Amniotic epithelial cell (primary cell): ENCODE data around the gene RABEP1.
"Not testable (repeated sequence)": the region's sequence is repeated elsewhere in the genome, so short reads cannot be mapped to it uniquely, and the experiment has no call there.

Experiments
- DNase-seq: peaks from one replicate; pipeline ENCODE4 v3.0.0-alpha.2; 2010; ENCODE audit warnings: low read depth

RABEP1 gene

GRCh38 chr17:5424909-5425308, 142.8 kb downstream of the RABEP1 start:
- no peak for DNase-seq

GRCh38 chr17:5425826-5426225, 143.7 kb downstream of the RABEP1 start:
- DNase-seq, result no peak

- no peak for DNase-seq
These were observed 147.3 kb downstream of the RABEP1 start for GRCh38 chr17:5429191-5429887.

- no peak for DNase-seq
These were observed 148.4 kb downstream of the RABEP1 start for GRCh38 chr17:5430413-5430999.

- not testable (repeated sequence) for DNase-seq
These were observed 149.2 kb downstream of the RABEP1 start for GRCh38 chr17:5431234-5431633.

GRCh38 chr17:5431949-5432556, 150.0 kb downstream of the RABEP1 start:
- DNase-seq, result no peak

DNA sequence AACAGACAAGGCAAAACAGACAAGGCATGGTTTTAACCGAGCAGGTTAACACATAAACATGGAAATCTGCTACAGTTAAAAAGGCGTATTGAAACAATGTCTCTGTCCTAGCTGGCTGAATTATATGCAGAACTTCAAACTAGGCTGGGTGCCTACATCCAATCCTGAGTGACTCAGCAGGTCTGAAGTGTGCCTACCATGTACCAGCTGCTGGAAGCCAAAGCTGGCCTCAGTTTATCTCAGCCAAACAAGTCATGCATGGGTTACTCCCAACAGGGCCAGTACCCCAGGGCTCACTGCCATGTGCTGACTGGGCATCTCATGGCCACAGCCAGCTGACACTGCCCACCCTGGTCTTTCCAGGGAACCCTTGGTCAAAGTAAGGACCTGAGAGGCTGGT, 152.9 kb downstream of the RABEP1 start:
- no peak for DNase-seq
